CD14-positive monocyte (primary cell): ENCODE measurements around the gene GPAT3. TPM values are rescaled to one million over a fixed set of nuclear protein-coding genes. Genes with fewer than 3 reads are reported as not detected.
A peak's percentile ranks its signal among the peaks of the same experiment; 100 is the strongest.

ENCODE experiments used
- DNase-seq, 3 donors: peaks; one replicate each; pipeline ENCODE4 v3.0.0-alpha.2; 2011 to 2022
- H2AFZ ChIP-seq: 2 replicates; pipeline ENCODE4 v1.6.0; 2012; ENCODE audit warnings: mild to moderate bottlenecking, low read depth, low read length, inconsistent platforms; ENCODE audit not compliant: insufficient read depth, poor library complexity, severe bottlenecking
- H3K27ac ChIP-seq, 2 donors: 1 replicate in 1 of 2; 2 replicates in 1 of 2; pipeline ENCODE4 v1.5.1; 2012 to 2013; ENCODE audit warnings: low read length in 2 of 2, control low read depth in 1 of 2, inconsistent platforms in 1 of 2, low read depth in 1 of 2, mild to moderate bottlenecking in 1 of 2
- H3K27me3 ChIP-seq, 2 donors: one replicate each; pipeline versions ENCODE4 v1.6.0 to v1.6.1; 2011 to 2013; ENCODE audit warnings: low read length in 2 of 2; ENCODE audit not compliant: control insufficient read depth in 2 of 2, insufficient read depth in 2 of 2
- H3K36me3 ChIP-seq, 2 donors: replicated peaks in 1 of 2; 1 replicate in 1 of 2; 2 replicates in 1 of 2; pipeline versions ENCODE4 v1.5.1 to v1.6.1; 2012 to 2013; ENCODE audit warnings: low read length in 2 of 2, control low read depth in 1 of 2, inconsistent platforms in 1 of 2, mild to moderate bottlenecking in 1 of 2; ENCODE audit not compliant: insufficient read depth in 2 of 2, control insufficient read depth in 1 of 2
- H3K4me1 ChIP-seq, 2 donors: 1 replicate in 1 of 2; 2 replicates in 1 of 2; pipeline versions ENCODE4 v1.5.1 to v1.6.1; 2012 to 2013; ENCODE audit warnings: low read length in 2 of 2, control low read depth in 1 of 2, inconsistent platforms in 1 of 2, mild to moderate bottlenecking in 1 of 2, moderate library complexity in 1 of 2; ENCODE audit not compliant: insufficient read depth in 2 of 2, control insufficient read depth in 1 of 2
- H3K4me2 ChIP-seq: replicated peaks from 2 replicates; pipeline ENCODE3; 2012; ENCODE audit warnings: low read length, moderate library complexity, mild to moderate bottlenecking; ENCODE audit not compliant: poor library complexity, severe bottlenecking; ENCODE audit errors: extremely low read depth
- H3K4me3 ChIP-seq, 3 experiments: fragments of 200-600 bp in 1 of 3; sonication (generic) in 1 of 3; replicated peaks in 1 of 3; 1 replicate in 2 of 3; 2 replicates in 1 of 3; pipeline ENCODE4 v1.5.1; 2011 to 2013; ENCODE audit warnings: low read length in 3 of 3, mild to moderate bottlenecking in 3 of 3, control low read depth in 2 of 3, low read depth in 2 of 3, inconsistent platforms in 1 of 3, moderate library complexity in 1 of 3
- H3K79me2 ChIP-seq: 2 replicates; pipeline ENCODE4 v1.6.0; 2012; ENCODE audit warnings: mild to moderate bottlenecking, control low read depth, inconsistent platforms, low read length, moderate library complexity; ENCODE audit not compliant: insufficient read depth
- H3K9ac ChIP-seq: 2 replicates; pipeline ENCODE4 v1.6.0; 2017; ENCODE audit warnings: low read length, mild to moderate bottlenecking; ENCODE audit not compliant: insufficient read depth, poor library complexity, severe bottlenecking
- H3K9me3 ChIP-seq, 2 donors: replicated peaks in 1 of 2; 1 replicate in 1 of 2; 2 replicates in 1 of 2; pipeline versions ENCODE4 v1.5.1 to v1.6.1; 2012 to 2013; ENCODE audit warnings: low read length in 2 of 2, control low read depth in 1 of 2; ENCODE audit not compliant: control insufficient read depth in 1 of 2, insufficient read depth in 1 of 2
- H4K20me1 ChIP-seq: 2 replicates; pipeline ENCODE4 v1.6.0; 2012; ENCODE audit warnings: mild to moderate bottlenecking, low read length, control low read depth, moderate library complexity; ENCODE audit not compliant: insufficient read depth
- H3K27ac Mint-ChIP-seq, 7 donors: one replicate each; pipeline ENCODE4 v1.8.0; 2020; ENCODE audit warnings: mild to moderate bottlenecking in 7 of 7, mixed read lengths in 7 of 7, moderate library complexity in 6 of 7, inconsistent platforms in 2 of 7
- H3K27me3 Mint-ChIP-seq, 3 donors: one replicate each; pipeline ENCODE4 v1.8.0; 2021 to 2022; ENCODE audit warnings: low read depth in 3 of 3, mild to moderate bottlenecking in 3 of 3, mixed read lengths in 3 of 3, moderate library complexity in 3 of 3, inconsistent platforms in 1 of 3
- H3K36me3 Mint-ChIP-seq, 2 donors: one replicate each; pipeline ENCODE4 v1.8.0; 2020; ENCODE audit warnings: mixed read lengths in 2 of 2, inconsistent platforms in 1 of 2, mild to moderate bottlenecking in 1 of 2
- H3K4me1 Mint-ChIP-seq: one replicate; pipeline ENCODE4 v1.8.0; 2020; ENCODE audit warnings: mild to moderate bottlenecking, mixed read lengths
- H3K4me3 Mint-ChIP-seq, 2 donors: one replicate each; pipeline ENCODE4 v1.8.0; 2020; ENCODE audit warnings: mild to moderate bottlenecking in 2 of 2, mixed read lengths in 2 of 2, moderate library complexity in 1 of 2
- H3K9me3 Mint-ChIP-seq, 7 donors: one replicate each; pipeline ENCODE4 v1.8.0; 2020 to 2022; ENCODE audit warnings: mixed read lengths in 7 of 7, mild to moderate bottlenecking in 6 of 7, moderate library complexity in 6 of 7, inconsistent platforms in 2 of 7
- CTCF ChIP-seq: fragments of 200-600 bp; IDR thresholded peaks from one replicate; pipeline ENCODE4 v1.8.0; 2022; ENCODE audit warnings: antibody characterized with exemption, mild to moderate bottlenecking
- WGBS: methylation state at CpG from one replicate; pipeline ENCODE4 v1.1.5; 2013; ENCODE audit warnings: missing lambda C conversion rate; ENCODE audit not compliant: insufficient coverage; 5-methylcytosine and 5-hydroxymethylcytosine counted together
- intact Hi-C, 2 donors: fragments of 100-400 bp; cut with micrococcal nuclease; formaldehyde crosslinking; loops; one replicate each; pipeline versions ENCODE4 v1.15.0 to v1.15.1; 2023
- polyA plus RNA-seq, 3 donors: library from polyadenylated mRNA; depleted of rRNA in 1 of 3; unstranded in 2 of 3; stranded (reverse) in 1 of 3; fragments of 300-500 nt in 2 of 3; fragments of >200 nt in 1 of 3; fragmentation: Illumina TruSeq in 2 of 3; gene quantifications; 1 replicate in 2 of 3; 2 replicates in 1 of 3; pipeline ENCODE4 v1.2.3, GENCODE V29; 2012 to 2021

Gene GPAT3
- polyA plus RNA-seq, 3 donors, result 20.9 to 46.2 (median 44.2) TPM

- WGBS, result no CpG with 5 or more reads among the region's 1 CpG
- H3K27ac ChIP-seq, result no peak overlapping the region
- peaks cover 45 to 79% of the 10 kb centered on the region in 2 donors for H3K36me3 ChIP-seq
- no peaks in the 10 kb centered on the region for H4K20me1 ChIP-seq
- Mint-ChIP-seq H3K4me1 (peaks cover 20% of the 10 kb centered on the region), H3K27me3 (no peaks in the 10 kb centered on the region), H3K36me3 (peaks cover 61 to 66% of the 10 kb centered on the region in 2 donors), H3K4me3 (no peak overlapping the region), H3K9me3 (peaks cover 2 to 11% (median 4%) of the 10 kb centered on the region in 7 donors), H3K27ac (no peak overlapping the region)
- no peak overlapping the region for H3K9ac ChIP-seq
- peak overlapping the region; percentile 22 for H2AFZ ChIP-seq
- peak; percentile 39 to 52 (median 51) for DNase-seq
- TF ChIP-seq CTCF, result no peak
- H3K4me1 ChIP-seq, result peaks cover 4 to 22% of the 10 kb centered on the region in 2 donors
- no peak overlapping the region for H3K4me3 ChIP-seq
- intact Hi-C loops, result no loop called here
- H3K9me3 ChIP-seq, result no peaks in the 10 kb centered on the region
- no peak overlapping the region for H3K4me2 ChIP-seq
- no peaks in the 10 kb centered on the region for H3K79me2 ChIP-seq
- H3K27me3 ChIP-seq, result no peaks in the 10 kb centered on the region
These were observed 63.3 kb downstream of the GPAT3 start for GRCh38 chr4:83599183-83599582.

GRCh38 chr4:83603129-83603528 is 67.2 kb downstream of the GPAT3 start:
- no peak overlapping the region for H3K4me2 ChIP-seq
- peaks cover 43 to 50% of the 10 kb centered on the region in 2 donors for H3K36me3 Mint-ChIP-seq
- H3K27ac ChIP-seq, result peak overlapping the region in 1 of 2 donors; percentile 29
- H3K9me3 ChIP-seq, result no peaks in the 10 kb centered on the region
- H3K4me1 Mint-ChIP-seq, result peaks cover 30% of the 10 kb centered on the region
- no peaks in the 10 kb centered on the region for H3K79me2 ChIP-seq
- no peaks in the 10 kb centered on the region for H3K27me3 Mint-ChIP-seq
- peaks cover 17 to 57% of the 10 kb centered on the region in 2 donors for H3K36me3 ChIP-seq
- no peak overlapping the region for H3K27ac Mint-ChIP-seq
- TF ChIP-seq CTCF, result no peak
- intact Hi-C loops, result no loop called here
- no peak overlapping the region for H2AFZ ChIP-seq
- no peak overlapping the region for H3K4me3 ChIP-seq
- no peak for DNase-seq
- H4K20me1 ChIP-seq, result no peaks in the 10 kb centered on the region
- H3K4me3 Mint-ChIP-seq, result no peak overlapping the region
- peaks cover 12 to 33% of the 10 kb centered on the region in 2 donors for H3K4me1 ChIP-seq
- WGBS, result 100% methylated on average over 3 of the region's 3 CpGs
- H3K9ac ChIP-seq, result no peak overlapping the region
- H3K9me3 Mint-ChIP-seq, result peaks cover 0 to 9% (median 4%) of the 10 kb centered on the region in 7 donors
- H3K27me3 ChIP-seq, result no peaks in the 10 kb centered on the region
